ENCODE results near the gene POU6F2.

The POU6F2 gene

GRCh38 chr7:39130274-39130673, 152.6 kb downstream of the POU6F2 start (continued):
- TF ChIP-seq ZNF223 (tag by site-specific recombination; IDR thresholded peaks at IDR 0.05) (no peak), SALL2 (tag by site-specific recombination; IDR thresholded peaks at IDR 0.05; ENCODE audit: borderline replicate concordance) (no peak), ZNF629 (tag by site-specific recombination; IDR thresholded peaks at IDR 0.05) (no peak)

DNA sequence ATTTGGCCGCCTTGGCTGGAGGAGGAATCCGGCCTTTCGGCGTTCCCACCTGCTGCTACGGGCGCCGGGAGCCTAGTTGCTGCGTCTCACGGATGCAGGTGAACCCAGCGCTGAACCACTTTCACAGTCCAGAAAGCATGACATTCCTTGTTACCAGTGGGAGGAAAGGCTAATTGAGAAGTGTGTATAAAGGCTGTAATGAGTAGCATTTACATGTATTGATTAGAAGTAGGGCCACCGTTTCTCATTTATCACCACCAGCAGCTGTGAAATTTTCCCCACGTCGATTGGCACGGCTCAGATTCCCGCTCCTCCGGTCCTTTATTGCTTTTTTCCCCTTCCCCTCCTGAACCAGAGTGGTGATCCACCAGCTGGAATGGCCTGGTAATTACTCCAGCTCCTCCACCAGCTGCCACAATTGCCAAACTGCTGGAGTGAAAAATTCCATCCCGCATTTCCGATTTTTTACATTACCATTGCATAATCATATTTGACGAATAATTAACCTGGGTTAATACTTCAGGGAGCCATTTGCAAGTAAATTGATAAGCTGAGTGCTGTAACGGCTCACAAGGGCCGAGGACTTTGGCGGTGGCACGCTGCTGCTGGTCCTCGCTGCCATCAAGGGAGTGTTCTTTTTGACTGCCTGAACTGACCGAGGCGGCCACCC, 153.3 kb downstream of the POU6F2 start:
- Histone ChIP-seq H3K4me1 (ENCODE audit: control insufficient read depth, insufficient read depth, low read length) (no peaks in the 10 kb centered on the region), H3K36me3 (ENCODE audit: control insufficient read depth in 2 of 2, insufficient read depth in 1 of 2, low read length in 2 of 2) (no peaks in the 10 kb centered on the region), H3K27ac (ENCODE audit: extremely low read depth, low read depth, low read length) (no peak overlapping the region), H3K9me3 (ENCODE audit: control insufficient read depth, insufficient read depth, low read depth, low read length) (no peaks in the 10 kb centered on the region), H3K4me3 (ENCODE audit: low read depth, low read length) (no peak overlapping the region)
- CTCF ChIA-PET: interaction anchor here (0.6 kb wide), 1 partner anchor 36 kb away, joined by 3 read pairs; no protein-coding TSS in a partner anchor
- POLR2A ChIA-PET: no interaction called here
- no peak for TF ChIP-seq ZNF426 (tag by site-specific recombination; IDR thresholded peaks at IDR 0.05)
- TF ChIP-seq, protein P1, sequence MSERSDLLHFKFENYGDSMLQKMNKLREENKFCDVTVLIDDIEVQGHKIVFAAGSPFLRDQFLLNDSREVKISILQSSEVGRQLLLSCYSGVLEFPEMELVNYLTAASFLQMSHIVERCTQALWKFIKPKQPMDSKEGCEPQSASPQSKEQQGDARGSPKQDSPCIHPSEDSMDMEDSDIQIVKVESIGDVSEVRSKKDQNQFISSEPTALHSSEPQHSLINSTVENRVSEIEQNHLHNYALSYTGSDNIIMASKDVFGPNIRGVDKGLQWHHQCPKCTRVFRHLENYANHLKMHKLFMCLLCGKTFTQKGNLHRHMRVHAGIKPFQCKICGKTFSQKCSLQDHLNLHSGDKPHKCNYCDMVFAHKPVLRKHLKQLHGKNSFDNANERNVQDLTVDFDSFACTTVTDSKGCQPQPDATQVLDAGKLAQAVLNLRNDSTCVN (tag by site-specific recombination; optimal IDR thresholded peaks at IDR 0.05): no peak
- no peak for TF ChIP-seq ZNF175 (tag by site-specific recombination; IDR thresholded peaks at IDR 0.05)
- no peak for TF ChIP-seq ZSCAN23 (tag by site-specific recombination; IDR thresholded peaks at IDR 0.05)
- TF ChIP-seq, protein P2, sequence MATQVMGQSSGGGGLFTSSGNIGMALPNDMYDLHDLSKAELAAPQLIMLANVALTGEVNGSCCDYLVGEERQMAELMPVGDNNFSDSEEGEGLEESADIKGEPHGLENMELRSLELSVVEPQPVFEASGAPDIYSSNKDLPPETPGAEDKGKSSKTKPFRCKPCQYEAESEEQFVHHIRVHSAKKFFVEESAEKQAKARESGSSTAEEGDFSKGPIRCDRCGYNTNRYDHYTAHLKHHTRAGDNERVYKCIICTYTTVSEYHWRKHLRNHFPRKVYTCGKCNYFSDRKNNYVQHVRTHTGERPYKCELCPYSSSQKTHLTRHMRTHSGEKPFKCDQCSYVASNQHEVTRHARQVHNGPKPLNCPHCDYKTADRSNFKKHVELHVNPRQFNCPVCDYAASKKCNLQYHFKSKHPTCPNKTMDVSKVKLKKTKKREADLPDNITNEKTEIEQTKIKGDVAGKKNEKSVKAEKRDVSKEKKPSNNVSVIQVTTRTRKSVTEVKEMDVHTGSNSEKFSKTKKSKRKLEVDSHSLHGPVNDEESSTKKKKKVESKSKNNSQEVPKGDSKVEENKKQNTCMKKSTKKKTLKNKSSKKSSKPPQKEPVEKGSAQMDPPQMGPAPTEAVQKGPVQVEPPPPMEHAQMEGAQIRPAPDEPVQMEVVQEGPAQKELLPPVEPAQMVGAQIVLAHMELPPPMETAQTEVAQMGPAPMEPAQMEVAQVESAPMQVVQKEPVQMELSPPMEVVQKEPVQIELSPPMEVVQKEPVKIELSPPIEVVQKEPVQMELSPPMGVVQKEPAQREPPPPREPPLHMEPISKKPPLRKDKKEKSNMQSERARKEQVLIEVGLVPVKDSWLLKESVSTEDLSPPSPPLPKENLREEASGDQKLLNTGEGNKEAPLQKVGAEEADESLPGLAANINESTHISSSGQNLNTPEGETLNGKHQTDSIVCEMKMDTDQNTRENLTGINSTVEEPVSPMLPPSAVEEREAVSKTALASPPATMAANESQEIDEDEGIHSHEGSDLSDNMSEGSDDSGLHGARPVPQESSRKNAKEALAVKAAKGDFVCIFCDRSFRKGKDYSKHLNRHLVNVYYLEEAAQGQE (tag by site-specific recombination; IDR thresholded peaks at IDR 0.05): no peak
- TF ChIP-seq ZNF221 (tag by site-specific recombination; IDR thresholded peaks at IDR 0.05; ENCODE audit: borderline replicate concordance): no peak
- TF ChIP-seq ZBTB17 (tag by site-specific recombination; IDR thresholded peaks at IDR 0.05): no peak

DNA sequence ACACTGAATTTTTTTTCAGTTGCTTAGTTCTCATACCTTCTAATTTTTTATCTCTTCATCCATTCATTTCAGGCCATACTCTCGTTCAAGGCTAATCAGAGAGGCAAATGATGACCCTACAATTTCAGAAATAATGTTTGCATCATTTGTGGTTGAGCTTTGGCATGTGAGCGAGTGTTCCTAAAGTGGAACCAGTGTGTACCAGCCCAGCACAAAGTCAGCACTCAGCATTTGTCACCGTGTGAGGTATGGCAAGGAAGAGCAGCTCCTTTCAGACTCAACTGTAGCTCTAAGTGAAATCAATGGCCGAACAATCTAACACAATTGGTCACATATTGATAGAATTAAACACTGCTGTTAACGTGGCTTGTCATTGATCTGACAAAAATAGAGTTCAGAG, 154.6 kb downstream of the POU6F2 start:
- no peaks in the 10 kb centered on the region for H3K9me3 ChIP-seq (ENCODE audit: control insufficient read depth, insufficient read depth, low read depth, low read length)
- no peaks in the 10 kb centered on the region for H3K4me1 ChIP-seq (ENCODE audit: control insufficient read depth, insufficient read depth, low read length)
- no peak overlapping the region for H3K4me3 ChIP-seq (ENCODE audit: low read depth, low read length)
- H3K36me3 ChIP-seq (ENCODE audit: control insufficient read depth in 2 of 2, insufficient read depth in 1 of 2, low read length in 2 of 2): no peaks in the 10 kb centered on the region
- ChIA-PET POLR2A (no interaction called here), CTCF (interaction anchor here (0.6 to 0.7 kb wide), 2 partner anchors 160 to 763 kb away, joined by 3 read pairs; no protein-coding TSS in a partner anchor)
- H3K27ac ChIP-seq (ENCODE audit: extremely low read depth, low read depth, low read length): no peak overlapping the region
- TF ChIP-seq TRIM28 (IDR thresholded peaks at IDR 0.05; ENCODE audit: borderline replicate concordance, low read length): no peak
- no peak for TF ChIP-seq ZNF133 (tag by site-specific recombination; IDR thresholded peaks at IDR 0.05)
- no peak for TF ChIP-seq ZNF37A (tag by site-specific recombination; IDR thresholded peaks at IDR 0.05)
- no peak for TF ChIP-seq GLI4 (tag by site-specific recombination; IDR thresholded peaks at IDR 0.05)
- no peak for TF ChIP-seq SP3 (tag by site-specific recombination; IDR thresholded peaks at IDR 0.05)
- no peak for TF ChIP-seq ZNF704 (tag by site-specific recombination; IDR thresholded peaks at IDR 0.05)
- TF ChIP-seq ZIC2 (tag by site-specific recombination; IDR thresholded peaks at IDR 0.05): no peak
- no peak for TF ChIP-seq ZNF792 (tag by site-specific recombination; IDR thresholded peaks at IDR 0.05)
- TF ChIP-seq ZSCAN16 (tag by site-specific recombination; IDR thresholded peaks at IDR 0.05): no peak
- no peak for TF ChIP-seq YY2 (tag by site-specific recombination; IDR thresholded peaks at IDR 0.05)
- no peak for TF ChIP-seq ZNF239 (tag by site-specific recombination; IDR thresholded peaks at IDR 0.05)

Data from HEK293 (cell line).